LNCaP clone FGC (cell line): ENCODE results near the gene CACNA2D2.

Experiments used
- DNase-seq: peaks from one replicate; pipeline ENCODE4 v3.0.0-alpha.2; 2011; ENCODE audit warnings: low read depth
- H3K4me3 ChIP-seq: 2 replicates; pipeline ENCODE4 v1.5.1; 2011; ENCODE audit warnings: mild to moderate bottlenecking, low read depth, low read length, control low read depth
- CTCF ChIP-seq: IDR thresholded peaks from 2 replicates; pipeline ENCODE4 v1.5.1; 2012; ENCODE audit warnings: mild to moderate bottlenecking; ENCODE audit not compliant: control insufficient read depth, insufficient read depth; ENCODE audit errors: extremely low read depth

The CACNA2D2 gene

GRCh38 chr3:50345586-50346234, 157.7 kb downstream of the CACNA2D2 start, which contains the start of gene ZMYND10:
Gene ZMYND10 (minus strand): TSS chr3:50345732. CDS start chr3:50345579, 153 bp downstream.
- no peak for TF ChIP-seq CTCF
- DNase-seq: no peak

GRCh38 chr3:50345008-50345407, 158.4 kb downstream of the CACNA2D2 start:
- H3K4me3 ChIP-seq: peak overlapping the region; percentile 52
- no peak for DNase-seq
- TF ChIP-seq CTCF: no peak

More at GRCh38 chr3:50345586-50346234, 157.7 kb downstream of the CACNA2D2 start, which contains the start of gene ZMYND10:
- peak within 1 kb of the TSS; percentile 52 for H3K4me3 ChIP-seq

GRCh38 chr3:50342813-50343633, 160.4 kb downstream of the CACNA2D2 start:
- TF ChIP-seq CTCF: no peak
- H3K4me3 ChIP-seq: no peak overlapping the region
- no peak for DNase-seq

- no peak for TF ChIP-seq CTCF
- no peak overlapping the region for H3K4me3 ChIP-seq
- no peak for DNase-seq
Observed at GRCh38 chr3:50341996-50342650, 161.3 kb downstream of the CACNA2D2 start.

GRCh38 chr3:50341537-50341936, 161.9 kb downstream of the CACNA2D2 start:
- no peak for TF ChIP-seq CTCF
- DNase-seq: no peak
- no peak overlapping the region for H3K4me3 ChIP-seq

- DNase-seq: no peak
- no peak within 1 kb of the TSS for H3K4me3 ChIP-seq
- no peak for TF ChIP-seq CTCF
Observed at GRCh38 chr3:50340448-50341329, 162.7 kb downstream of the CACNA2D2 start, which contains the start of gene RASSF1. Gene RASSF1 (minus strand): TSS chr3:50340836. CDS start chr3:50340805, 31 bp downstream.
